Ammon's horn (tissue), 1 donor: ENCODE measurements around the gene SNCA.

Experiments used
- DNase-seq: peaks from one replicate; pipeline ENCODE4 v3.0.0-alpha.2; 2016; ENCODE audit warnings: low spot score

Gene SNCA

GRCh38 chr4:89707467-89707866, 129.5 kb downstream of the SNCA start:
- no peak for DNase-seq

GRCh38 chr4:89704651-89705395, 132.1 kb downstream of the SNCA start:
- DNase-seq, result no peak

GRCh38 chr4:89703829-89704590, 133.0 kb downstream of the SNCA start:
- no peak for DNase-seq

- no peak for DNase-seq
Measured at GRCh38 chr4:89700766-89701423, 136.1 kb downstream of the SNCA start.

GRCh38 chr4:89685690-89686089, 151.3 kb downstream of the SNCA start:
- DNase-seq, result no peak

GRCh38 chr4:89685277-89685676, 151.7 kb downstream of the SNCA start:
- no peak for DNase-seq

- DNase-seq, result no peak
Measured at GRCh38 chr4:89684536-89684935, 152.4 kb downstream of the SNCA start.

- no peak for DNase-seq
Measured at GRCh38 chr4:89682808-89683207, 154.2 kb downstream of the SNCA start.

- no peak for DNase-seq
Measured at GRCh38 chr4:89681671-89682070, 155.3 kb downstream of the SNCA start.

- no peak for DNase-seq
Measured at GRCh38 chr4:89681219-89681618, 155.7 kb downstream of the SNCA start.

- no peak for DNase-seq
Measured at GRCh38 chr4:89674876-89675459, 162.0 kb downstream of the SNCA start.
